Measurements from ENCODE around the gene PTPRD. TPM values are rescaled to one million over a fixed set of nuclear protein-coding genes. Genes with fewer than 3 reads are reported as not detected.

Gene PTPRD
- total RNA-seq, 1 donor from 2014 or later = 6.9 TPM

- intact Hi-C loops (cut with DNase I) = no loop called here
- no peak for TF ChIP-seq CTCF (IDR thresholded peaks at IDR 0.05)
- H3K4me3 ChIP-seq = no peak overlapping the region
Observed at GRCh38 chr9:8436786-8437185, 2176.0 kb downstream of the PTPRD start.

GRCh38 chr9:8434621-8435020, 2178.2 kb downstream of the PTPRD start:
- no peak overlapping the region for H3K4me3 ChIP-seq
- DNase-seq (ENCODE audit: low spot score in 2 of 2) = no peak
- no peak overlapping the region for H3K27ac ChIP-seq
- intact Hi-C loops (cut with DNase I) = no loop called here
- TF ChIP-seq CTCF (IDR thresholded peaks at IDR 0.05) = no peak
- H3K27me3 ChIP-seq = no peaks in the 10 kb centered on the region
- no peaks in the 10 kb centered on the region for H3K36me3 ChIP-seq
- no peaks in the 10 kb centered on the region for H3K9me3 ChIP-seq
- H3K4me1 ChIP-seq = no peaks in the 10 kb centered on the region

More at GRCh38 chr9:8436786-8437185, 2176.0 kb downstream of the PTPRD start:
- Histone ChIP-seq H3K36me3 (no peaks in the 10 kb centered on the region), H3K27me3 (no peaks in the 10 kb centered on the region), H3K4me1 (no peaks in the 10 kb centered on the region), H3K9me3 (no peaks in the 10 kb centered on the region), H3K27ac (no peak overlapping the region)
- DNase-seq (ENCODE audit: low spot score in 2 of 2) = no peak

- Histone ChIP-seq H3K36me3 (no peaks in the 10 kb centered on the region), H3K4me3 (no peak overlapping the region), H3K9me3 (no peaks in the 10 kb centered on the region), H3K27me3 (no peaks in the 10 kb centered on the region), H3K4me1 (no peaks in the 10 kb centered on the region), H3K27ac (no peak overlapping the region)
- DNase-seq (ENCODE audit: low spot score in 2 of 2) = no peak
- intact Hi-C loops (cut with DNase I) = no loop called here
- TF ChIP-seq CTCF (IDR thresholded peaks at IDR 0.05) = no peak
Observed at GRCh38 chr9:8432224-8432623, 2180.6 kb downstream of the PTPRD start.

GRCh38 chr9:8431505-8431904, 2181.3 kb downstream of the PTPRD start:
- Histone ChIP-seq H3K27me3 (no peaks in the 10 kb centered on the region), H3K4me1 (no peaks in the 10 kb centered on the region), H3K4me3 (no peak overlapping the region), H3K27ac (no peak overlapping the region), H3K9me3 (no peaks in the 10 kb centered on the region), H3K36me3 (no peaks in the 10 kb centered on the region)
- TF ChIP-seq CTCF (IDR thresholded peaks at IDR 0.05) = no peak
- no peak for DNase-seq (ENCODE audit: low spot score in 2 of 2)
- intact Hi-C loops (cut with DNase I) = no loop called here

GRCh38 chr9:8430945-8431344, 2181.9 kb downstream of the PTPRD start:
- no peaks in the 10 kb centered on the region for H3K36me3 ChIP-seq
- no peak overlapping the region for H3K27ac ChIP-seq
- no peaks in the 10 kb centered on the region for H3K9me3 ChIP-seq
- no peaks in the 10 kb centered on the region for H3K4me1 ChIP-seq
- no peak for TF ChIP-seq CTCF (IDR thresholded peaks at IDR 0.05)
- DNase-seq (ENCODE audit: low spot score in 2 of 2) = no peak
- no peak overlapping the region for H3K4me3 ChIP-seq
- no peaks in the 10 kb centered on the region for H3K27me3 ChIP-seq
- intact Hi-C loops (cut with DNase I) = no loop called here

DNA sequence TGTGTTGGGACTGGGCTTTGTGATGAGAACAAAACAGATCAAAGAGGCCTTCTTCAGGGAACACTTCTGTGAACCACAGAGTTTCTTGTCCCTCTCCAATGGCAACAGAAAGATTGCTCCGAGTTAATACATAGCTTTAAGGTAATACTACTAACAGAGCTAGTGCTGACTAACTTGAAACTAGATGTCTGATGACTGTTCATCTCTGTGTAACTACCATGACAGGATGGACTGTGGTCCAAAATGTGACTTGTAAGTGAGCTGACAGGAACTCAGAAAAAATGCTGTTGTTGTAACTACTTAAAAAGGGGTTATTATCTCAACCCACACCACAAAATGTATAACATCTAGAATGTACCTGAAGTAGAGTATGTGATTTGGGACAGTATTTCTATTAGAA, 2183.0 kb downstream of the PTPRD start:
- intact Hi-C loops (cut with DNase I) = no loop called here
- no peak for DNase-seq (ENCODE audit: low spot score in 2 of 2)
- no peaks in the 10 kb centered on the region for H3K27me3 ChIP-seq

More for the DNA sequence above, 2183.0 kb downstream of the PTPRD start:
- Histone ChIP-seq H3K4me1 (no peaks in the 10 kb centered on the region), H3K9me3 (no peaks in the 10 kb centered on the region), H3K36me3 (no peaks in the 10 kb centered on the region), H3K27ac (no peak overlapping the region), H3K4me3 (no peak overlapping the region)
- TF ChIP-seq CTCF (IDR thresholded peaks at IDR 0.05) = no peak
